C4-2B (cell line): ENCODE data around the gene FHIP1B.

Experiments
- ZFX ChIP-seq: fragments of 450-650 bp; IDR thresholded peaks from 2 replicates; pipeline ENCODE4 v1.6.1; 2017
- TF ChIP-seq, protein P1 (sequence below): fragments of 450-650 bp; conservative IDR thresholded peaks from 2 replicates; pipeline ENCODE4 v1.5.1; 2017; ENCODE audit warnings: mild to moderate bottlenecking

DNA sequence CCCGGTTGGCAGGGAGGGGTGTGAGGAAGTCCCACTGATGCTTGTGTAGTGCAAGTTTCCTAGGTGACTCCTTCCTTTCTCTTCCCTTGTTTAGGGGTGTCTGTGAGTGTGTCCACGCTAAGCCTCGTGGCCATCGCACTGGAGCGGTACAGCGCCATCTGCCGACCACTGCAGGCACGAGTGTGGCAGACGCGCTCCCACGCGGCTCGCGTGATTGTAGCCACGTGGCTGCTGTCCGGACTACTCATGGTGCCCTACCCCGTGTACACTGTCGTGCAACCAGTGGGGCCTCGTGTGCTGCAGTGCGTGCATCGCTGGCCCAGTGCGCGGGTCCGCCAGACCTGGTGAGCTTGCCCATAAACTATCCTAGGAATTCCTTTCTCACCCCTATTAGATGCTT is 35.6 kb upstream of the FHIP1B start:
- TF ChIP-seq, protein P1, sequence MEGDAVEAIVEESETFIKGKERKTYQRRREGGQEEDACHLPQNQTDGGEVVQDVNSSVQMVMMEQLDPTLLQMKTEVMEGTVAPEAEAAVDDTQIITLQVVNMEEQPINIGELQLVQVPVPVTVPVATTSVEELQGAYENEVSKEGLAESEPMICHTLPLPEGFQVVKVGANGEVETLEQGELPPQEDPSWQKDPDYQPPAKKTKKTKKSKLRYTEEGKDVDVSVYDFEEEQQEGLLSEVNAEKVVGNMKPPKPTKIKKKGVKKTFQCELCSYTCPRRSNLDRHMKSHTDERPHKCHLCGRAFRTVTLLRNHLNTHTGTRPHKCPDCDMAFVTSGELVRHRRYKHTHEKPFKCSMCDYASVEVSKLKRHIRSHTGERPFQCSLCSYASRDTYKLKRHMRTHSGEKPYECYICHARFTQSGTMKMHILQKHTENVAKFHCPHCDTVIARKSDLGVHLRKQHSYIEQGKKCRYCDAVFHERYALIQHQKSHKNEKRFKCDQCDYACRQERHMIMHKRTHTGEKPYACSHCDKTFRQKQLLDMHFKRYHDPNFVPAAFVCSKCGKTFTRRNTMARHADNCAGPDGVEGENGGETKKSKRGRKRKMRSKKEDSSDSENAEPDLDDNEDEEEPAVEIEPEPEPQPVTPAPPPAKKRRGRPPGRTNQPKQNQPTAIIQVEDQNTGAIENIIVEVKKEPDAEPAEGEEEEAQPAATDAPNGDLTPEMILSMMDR = peak; percentile 49
- no peak for TF ChIP-seq ZFX
